ENCODE data around the gene FN3KRP.
"Not testable (repeated sequence)": the region's sequence is repeated elsewhere in the genome, so short reads cannot be mapped to it uniquely, and the experiment has no call there.

FN3KRP gene

GRCh38 chr17:82709676-82710498 is 6.6 kb upstream of the FN3KRP start:
- no peak for DNase-seq

DNA sequence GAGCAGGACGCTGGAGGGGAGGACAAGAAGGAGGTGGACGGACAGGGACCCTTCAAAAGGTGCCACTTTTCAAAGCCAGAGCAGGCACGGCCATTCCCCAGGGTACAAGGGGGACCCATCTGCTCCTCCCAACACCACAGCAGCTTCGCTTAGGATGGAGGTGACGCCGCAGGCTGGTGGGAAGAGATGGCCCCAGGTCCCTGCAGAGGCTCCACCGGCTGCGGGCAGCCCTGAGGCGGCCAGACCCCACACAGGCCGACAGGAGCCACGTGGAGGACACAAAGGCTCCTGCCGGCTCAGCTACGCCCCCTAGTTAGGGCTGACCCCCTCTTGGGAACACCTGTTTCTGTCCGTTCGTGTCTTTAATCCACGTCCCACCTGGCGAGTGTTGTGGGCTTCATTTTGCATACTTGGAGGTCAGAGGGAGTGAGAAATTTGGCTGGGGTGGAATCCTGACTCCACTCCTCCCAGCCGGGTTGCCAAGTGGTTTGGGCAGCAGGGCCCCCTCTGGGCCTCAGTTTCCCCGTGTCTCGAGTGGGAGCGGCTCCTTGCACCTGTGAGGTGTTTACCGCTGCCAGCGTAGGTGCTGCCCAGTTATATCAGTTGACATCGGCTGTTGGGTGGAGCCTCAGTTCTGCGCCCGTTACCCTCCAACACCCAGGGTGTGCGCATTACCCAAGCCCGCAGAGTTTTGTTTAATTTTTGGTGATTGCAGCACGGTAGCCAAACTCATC is 5.8 kb upstream of the FN3KRP start:
- no peak for DNase-seq

- no peak for DNase-seq
These were observed 3.3 kb upstream of the FN3KRP start for GRCh38 chr17:82713071-82713723.

GRCh38 chr17:82718986-82719685 is 2.6 kb downstream of the FN3KRP start:
- DNase-seq: no peak

DNA sequence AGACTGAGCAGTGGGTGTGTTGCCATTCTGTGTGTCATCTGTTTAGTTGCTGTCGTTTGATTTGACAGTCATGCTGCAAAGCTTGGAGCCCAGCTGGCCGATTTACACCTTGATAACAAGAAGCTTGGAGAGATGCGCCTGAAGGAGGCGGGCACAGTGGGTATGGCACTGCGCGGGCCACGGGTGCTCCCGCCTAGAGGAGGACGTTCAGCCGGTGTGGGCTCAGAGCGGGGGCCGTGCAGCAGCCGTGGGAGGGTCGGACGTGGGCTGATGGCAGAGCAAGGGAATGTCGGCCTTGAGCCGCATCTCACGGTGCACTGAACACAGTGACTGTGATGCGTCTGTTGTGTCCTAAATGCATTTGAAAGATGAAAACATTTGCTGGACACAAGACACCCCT is 3.7 kb downstream of the FN3KRP start:
- DNase-seq: no peak

DNA sequence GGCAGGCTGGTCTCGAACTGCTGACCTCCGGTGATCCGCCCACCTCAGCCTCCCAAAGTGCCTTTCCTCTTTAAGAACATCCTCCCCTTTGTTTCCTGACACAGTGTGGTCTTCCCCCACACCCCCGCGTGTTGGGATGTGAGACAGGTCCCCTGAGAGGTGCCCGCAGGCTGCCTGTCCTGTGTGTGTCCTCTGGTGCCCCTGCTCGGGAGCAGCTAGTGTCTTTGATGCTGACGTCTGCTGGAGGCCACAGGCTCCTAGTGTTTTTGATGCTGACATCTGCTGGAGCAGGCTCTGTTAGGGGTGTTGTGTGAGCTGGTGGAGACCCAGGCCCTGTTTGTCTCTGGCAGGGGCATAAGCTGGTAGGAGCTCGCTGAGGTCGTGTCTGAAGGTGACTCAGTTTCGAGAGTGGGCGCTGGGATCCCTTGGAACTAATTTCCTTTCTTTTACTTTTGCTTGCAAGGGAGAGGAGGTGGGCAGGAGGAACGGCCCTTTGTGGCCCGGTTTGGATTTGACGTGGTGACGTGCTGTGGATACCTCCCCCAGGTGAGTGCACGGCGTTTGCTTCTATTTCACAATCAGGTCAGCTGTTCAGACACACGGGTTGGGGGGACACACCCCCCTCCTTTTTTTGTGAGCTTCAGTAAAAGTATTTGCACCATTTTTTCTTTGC is 6.0 kb downstream of the FN3KRP start:
- DNase-seq: no peak

DNA sequence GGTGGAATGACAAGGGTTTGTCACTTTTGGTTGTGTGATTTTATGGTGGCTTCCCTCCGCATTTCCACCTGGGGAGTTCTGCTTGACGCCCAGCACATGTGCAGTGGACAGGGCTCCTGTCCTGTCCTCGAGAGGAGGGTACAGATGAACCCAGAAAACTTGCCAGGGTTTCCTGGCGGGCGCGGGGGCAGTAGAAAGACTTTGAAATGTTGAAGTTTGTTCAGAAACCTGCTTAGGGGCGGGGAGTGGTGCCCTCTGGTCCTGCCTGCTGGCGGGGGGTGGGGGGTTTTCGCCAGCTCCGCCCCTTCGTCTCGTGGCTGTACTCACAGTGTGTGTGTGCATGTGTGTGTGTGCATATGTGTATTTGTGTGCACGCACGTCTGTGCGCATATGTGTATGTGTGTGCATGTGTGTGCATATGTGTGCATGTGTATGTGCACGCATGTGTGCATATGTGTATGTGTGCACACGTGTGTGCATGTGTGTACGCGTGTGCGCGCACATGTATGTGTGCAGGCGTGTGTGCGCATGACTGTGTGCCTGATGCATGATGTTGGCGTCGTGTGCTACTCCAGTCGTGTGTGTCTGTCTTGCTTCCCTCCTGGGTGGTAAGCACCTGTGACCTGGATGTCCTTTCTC is 6.8 kb downstream of the FN3KRP start:
- no peak for DNase-seq

DNA sequence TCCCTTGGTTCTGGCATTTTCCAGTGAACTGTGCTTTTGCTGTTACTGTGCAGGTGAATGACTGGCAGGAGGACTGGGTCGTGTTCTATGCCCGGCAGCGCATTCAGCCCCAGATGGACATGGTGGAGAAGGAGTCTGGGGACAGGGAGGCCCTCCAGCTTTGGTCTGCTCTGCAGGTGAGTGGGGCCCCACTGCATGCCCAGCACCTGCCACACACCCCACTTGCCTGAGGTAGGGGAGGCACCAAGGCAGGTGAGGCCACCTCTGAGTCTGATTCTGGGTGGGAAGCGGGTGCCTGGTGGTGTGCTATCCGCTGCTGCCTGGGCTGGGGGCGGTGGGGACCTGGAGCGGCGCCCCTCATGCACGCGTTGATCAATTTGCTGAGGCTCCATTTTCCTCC is 9.9 kb downstream of the FN3KRP start:
- no peak for DNase-seq

DNA sequence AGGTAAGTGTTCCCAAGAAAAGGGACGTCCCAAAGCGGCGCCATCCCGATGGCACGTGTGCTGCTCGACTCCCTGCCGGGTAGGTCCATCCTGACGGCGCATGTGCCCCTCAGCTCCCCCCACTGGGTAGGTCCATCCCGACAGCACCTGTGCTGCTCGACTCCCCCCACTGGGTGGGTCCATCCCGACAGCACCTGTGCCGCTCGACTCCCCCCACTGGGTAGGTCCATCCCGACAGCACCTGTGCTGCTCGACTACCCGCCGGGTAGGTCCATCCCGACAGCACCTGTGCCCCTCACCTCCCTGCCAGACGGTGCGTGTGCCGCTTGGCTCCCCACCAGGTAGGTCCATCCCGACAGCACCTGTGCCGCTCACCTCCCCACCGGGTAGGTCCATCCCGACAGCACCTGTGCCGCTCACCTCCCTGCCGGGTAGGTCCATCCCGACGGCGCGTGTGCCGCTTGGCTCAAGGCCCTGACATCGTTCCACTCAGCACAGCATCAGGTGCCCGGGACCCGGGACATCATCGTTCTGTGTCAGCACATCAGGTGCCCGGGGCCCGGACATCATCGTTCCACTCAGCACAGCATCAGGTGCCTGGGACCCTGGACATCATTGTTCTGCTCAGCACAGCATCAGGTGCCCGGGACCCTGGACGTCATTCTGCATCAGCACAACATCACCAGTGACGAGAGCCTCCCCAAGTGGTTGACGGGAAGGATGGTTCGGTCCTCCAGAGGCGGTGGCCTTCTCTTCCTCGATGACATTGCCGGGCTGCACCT is 13.2 kb downstream of the FN3KRP start:
- DNase-seq: no peak

- DNase-seq: no peak
These were observed 15.7 kb downstream of the FN3KRP start for GRCh38 chr17:82732118-82732743.

DNA sequence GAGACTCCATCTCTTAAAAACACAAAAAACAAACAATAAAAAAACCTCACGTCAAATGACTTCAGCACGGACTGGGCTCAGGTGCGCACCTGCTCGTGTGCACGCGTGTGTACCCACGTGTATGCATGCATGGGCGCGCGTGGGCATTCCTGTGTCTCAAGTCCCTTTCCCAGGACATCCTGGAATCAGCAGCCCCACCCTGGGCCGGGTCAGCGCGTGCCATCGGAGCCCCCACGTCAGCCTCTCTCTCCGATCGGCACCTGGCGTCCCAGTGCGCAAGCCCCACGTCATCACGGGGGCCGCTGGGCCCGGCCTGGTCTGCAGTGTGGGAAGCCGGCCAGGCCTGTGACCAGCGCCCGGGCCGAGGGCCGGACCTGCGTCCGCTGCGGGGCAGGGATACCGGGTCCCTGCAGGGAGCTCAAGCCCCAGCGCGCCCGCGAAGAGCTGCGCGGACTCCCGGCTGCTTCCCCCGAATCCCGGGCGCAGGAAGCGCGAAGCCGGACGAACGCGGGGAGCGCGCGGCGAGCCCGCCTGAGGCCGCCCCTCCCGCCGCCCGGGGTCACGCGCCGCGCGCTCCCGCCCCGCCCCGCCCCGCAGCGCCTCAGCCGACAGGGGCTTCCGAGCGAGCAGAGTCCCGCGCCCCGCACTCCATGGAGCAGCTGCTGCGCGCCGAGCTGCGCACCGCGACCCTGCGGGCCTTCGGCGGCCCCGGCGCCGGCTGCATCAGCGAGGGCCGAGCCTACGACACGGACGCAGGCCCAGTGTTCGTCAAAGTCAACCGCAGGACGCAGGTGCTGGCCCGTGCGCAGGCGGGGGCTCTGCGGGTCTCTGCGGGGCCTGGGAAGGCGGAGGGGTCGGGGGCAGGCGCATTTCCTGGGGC is 18.7 kb downstream of the FN3KRP start, which contains the start of gene FN3K:
Gene FN3K (plus strand): TSS at position 629 of the 880 bp plus-strand sequence. CDS start 22 bp downstream, at position 651.
- DNase-seq: peak; percentile 65

DNA sequence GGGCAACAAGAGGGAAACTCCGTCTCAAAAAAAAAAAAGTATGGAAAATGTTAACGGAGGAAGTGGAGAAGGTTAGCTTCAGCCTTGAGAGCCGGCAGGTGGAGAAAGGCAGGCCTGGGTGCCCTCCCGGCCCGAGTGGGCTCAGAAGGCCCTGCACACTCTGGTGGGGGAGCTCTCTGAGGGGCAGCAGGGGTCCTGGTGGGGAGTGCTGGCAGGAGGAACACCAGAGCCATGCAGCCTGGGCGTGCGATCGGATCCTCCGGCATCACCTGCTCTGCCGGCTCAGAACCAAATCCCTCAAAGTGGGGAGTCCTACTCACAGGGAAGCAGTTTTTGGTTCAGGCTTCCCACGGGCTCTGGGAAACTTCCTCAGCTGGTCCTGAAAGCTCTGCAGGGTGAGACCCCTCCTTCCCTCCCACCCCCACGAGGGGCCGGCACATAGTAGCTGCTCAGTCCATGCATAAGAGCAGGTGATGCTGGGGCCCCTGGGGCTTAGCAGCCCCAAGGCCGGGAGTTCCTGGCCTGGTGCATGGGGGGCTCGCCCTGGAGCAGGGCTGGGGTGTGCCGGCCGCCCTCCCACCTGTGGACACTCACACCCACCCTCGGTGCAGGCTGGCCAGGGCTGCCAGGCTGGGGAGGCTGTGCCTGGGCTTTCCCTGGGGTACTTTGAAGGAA is 20.1 kb downstream of the FN3KRP start:
- DNase-seq: no peak

- DNase-seq: no peak
These were observed 21.7 kb downstream of the FN3KRP start for GRCh38 chr17:82737967-82738877.

GRCh38 chr17:82740906-82741759 is 24.6 kb downstream of the FN3KRP start:
- no peak for DNase-seq

DNA sequence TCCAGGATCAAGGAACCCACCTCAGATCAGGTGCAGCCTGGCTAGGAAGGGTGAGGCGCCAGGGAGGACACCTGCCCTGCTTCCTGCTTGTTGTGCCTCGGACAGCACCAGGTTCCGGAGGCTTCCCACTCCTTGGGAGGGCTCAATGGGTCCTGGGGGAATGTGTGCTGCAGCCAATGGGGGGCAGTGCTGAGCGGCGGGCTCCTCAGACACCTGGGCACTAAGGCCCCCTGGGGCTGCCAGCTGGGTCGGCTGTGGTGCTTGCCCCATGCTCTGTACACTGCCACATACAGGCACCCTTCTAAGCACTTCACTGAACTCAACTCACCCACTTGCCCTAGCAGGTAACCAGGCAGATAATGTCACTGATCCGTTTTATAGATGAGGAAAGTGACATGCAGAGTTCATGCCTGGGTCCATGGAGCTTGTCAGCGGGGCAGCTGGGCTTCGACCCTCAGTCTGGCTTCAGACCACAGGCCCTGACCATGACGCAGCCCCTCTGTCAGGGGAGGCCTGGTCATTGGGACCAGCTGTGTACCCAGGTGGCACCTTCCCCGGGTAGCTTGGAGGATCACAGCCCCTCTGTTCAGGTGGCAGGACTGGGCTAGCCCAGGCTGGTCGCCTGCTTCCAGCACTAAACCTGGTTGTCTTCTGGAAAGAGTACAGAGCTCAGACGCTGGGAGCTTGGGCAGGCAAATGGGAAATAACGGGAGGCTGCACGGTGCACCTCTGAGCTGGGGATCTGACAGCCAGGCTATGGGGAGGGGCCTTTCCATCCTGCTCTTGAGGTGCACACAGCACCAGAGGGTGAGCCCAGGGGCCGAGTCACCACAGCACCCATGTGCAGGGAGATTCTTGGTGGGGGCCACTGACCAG is 27.1 kb downstream of the FN3KRP start:
- no peak for DNase-seq

DNA sequence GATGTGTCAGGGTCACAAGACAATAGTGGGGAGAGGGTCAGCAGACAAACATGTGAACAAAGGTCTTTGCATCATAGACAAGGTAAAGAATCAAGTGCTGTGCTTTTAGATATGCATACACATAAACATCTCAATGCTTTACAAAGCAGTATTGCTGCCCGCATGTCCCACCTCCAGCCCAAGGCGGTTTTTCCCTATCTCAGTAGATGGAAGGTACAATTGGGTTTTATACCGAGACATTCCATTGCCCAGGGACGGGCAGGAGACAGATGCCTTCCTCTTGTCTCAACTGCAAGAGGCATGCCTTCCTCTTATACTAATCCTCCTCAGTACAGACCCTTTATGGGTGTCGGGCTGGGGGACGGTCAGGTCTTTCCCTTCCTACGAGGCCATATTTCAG is 28.2 kb downstream of the FN3KRP start:
- not testable (repeated sequence) for DNase-seq
